SK-N-SH (cell line): ENCODE data around the gene AKAP11.

ENCODE experiments used
- EZH2phosphoT487 ChIP-seq: fragments of 200-600 bp; sonication (generic); IDR thresholded peaks from 2 replicates; pipeline ENCODE4 v1.6.1; 2017; ENCODE audit warnings: low read depth, mixed run types, mild to moderate bottlenecking, antibody characterized with exemption, moderate library complexity, borderline replicate concordance
- GABPA ChIP-seq: IDR thresholded peaks from 2 replicates; pipeline ENCODE4 v1.4.0; 2012; ENCODE audit warnings: low read depth, mild to moderate bottlenecking
- IRF3 ChIP-seq: fragments of 150-350 bp; IDR thresholded peaks from 2 replicates; pipeline ENCODE4 v1.6.1; 2016; ENCODE audit warnings: mild to moderate bottlenecking, low read depth, low read length
- JUND ChIP-seq: IDR thresholded peaks from 2 replicates; pipeline ENCODE4 v1.4.0; 2012
- NFIC ChIP-seq: IDR thresholded peaks from 2 replicates; pipeline ENCODE4 v1.4.0; 2012; ENCODE audit warnings: borderline replicate concordance
- NRF1 ChIP-seq: IDR thresholded peaks from 2 replicates; pipeline ENCODE4 v1.6.1; 2012; ENCODE audit warnings: low read depth, mild to moderate bottlenecking, low read length
- POLR2AphosphoS5 ChIP-seq: IDR thresholded peaks from 2 replicates; pipeline ENCODE4 v1.6.1; 2012; ENCODE audit warnings: low read depth, low read length
- RXRA ChIP-seq: IDR thresholded peaks from 2 replicates; pipeline ENCODE4 v1.4.0; 2012; ENCODE audit warnings: low read depth, mild to moderate bottlenecking, borderline replicate concordance
- SMC3 ChIP-seq: IDR thresholded peaks from 2 replicates; pipeline ENCODE4 v1.6.1; 2012; ENCODE audit warnings: low read depth, low read length, improper control_type of control experiment
- TF ChIP-seq, protein P1 (sequence below): fragments of 200-600 bp; sonication (generic); IDR thresholded peaks from 2 replicates; pipeline ENCODE4 v1.6.1; 2017; ENCODE audit warnings: antibody characterized with exemption, mild to moderate bottlenecking, moderate library complexity
- TF ChIP-seq, protein P2 (sequence below): IDR thresholded peaks from 2 replicates; pipeline ENCODE4 v1.6.1; 2012; ENCODE audit warnings: mild to moderate bottlenecking, low read depth, low read length, moderate library complexity

- TF ChIP-seq NFIC: no peak
- TF ChIP-seq, protein P1, sequence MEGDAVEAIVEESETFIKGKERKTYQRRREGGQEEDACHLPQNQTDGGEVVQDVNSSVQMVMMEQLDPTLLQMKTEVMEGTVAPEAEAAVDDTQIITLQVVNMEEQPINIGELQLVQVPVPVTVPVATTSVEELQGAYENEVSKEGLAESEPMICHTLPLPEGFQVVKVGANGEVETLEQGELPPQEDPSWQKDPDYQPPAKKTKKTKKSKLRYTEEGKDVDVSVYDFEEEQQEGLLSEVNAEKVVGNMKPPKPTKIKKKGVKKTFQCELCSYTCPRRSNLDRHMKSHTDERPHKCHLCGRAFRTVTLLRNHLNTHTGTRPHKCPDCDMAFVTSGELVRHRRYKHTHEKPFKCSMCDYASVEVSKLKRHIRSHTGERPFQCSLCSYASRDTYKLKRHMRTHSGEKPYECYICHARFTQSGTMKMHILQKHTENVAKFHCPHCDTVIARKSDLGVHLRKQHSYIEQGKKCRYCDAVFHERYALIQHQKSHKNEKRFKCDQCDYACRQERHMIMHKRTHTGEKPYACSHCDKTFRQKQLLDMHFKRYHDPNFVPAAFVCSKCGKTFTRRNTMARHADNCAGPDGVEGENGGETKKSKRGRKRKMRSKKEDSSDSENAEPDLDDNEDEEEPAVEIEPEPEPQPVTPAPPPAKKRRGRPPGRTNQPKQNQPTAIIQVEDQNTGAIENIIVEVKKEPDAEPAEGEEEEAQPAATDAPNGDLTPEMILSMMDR: no peak
- TF ChIP-seq POLR2AphosphoS5: no peak
- TF ChIP-seq SMC3: no peak
- TF ChIP-seq, protein P2, sequence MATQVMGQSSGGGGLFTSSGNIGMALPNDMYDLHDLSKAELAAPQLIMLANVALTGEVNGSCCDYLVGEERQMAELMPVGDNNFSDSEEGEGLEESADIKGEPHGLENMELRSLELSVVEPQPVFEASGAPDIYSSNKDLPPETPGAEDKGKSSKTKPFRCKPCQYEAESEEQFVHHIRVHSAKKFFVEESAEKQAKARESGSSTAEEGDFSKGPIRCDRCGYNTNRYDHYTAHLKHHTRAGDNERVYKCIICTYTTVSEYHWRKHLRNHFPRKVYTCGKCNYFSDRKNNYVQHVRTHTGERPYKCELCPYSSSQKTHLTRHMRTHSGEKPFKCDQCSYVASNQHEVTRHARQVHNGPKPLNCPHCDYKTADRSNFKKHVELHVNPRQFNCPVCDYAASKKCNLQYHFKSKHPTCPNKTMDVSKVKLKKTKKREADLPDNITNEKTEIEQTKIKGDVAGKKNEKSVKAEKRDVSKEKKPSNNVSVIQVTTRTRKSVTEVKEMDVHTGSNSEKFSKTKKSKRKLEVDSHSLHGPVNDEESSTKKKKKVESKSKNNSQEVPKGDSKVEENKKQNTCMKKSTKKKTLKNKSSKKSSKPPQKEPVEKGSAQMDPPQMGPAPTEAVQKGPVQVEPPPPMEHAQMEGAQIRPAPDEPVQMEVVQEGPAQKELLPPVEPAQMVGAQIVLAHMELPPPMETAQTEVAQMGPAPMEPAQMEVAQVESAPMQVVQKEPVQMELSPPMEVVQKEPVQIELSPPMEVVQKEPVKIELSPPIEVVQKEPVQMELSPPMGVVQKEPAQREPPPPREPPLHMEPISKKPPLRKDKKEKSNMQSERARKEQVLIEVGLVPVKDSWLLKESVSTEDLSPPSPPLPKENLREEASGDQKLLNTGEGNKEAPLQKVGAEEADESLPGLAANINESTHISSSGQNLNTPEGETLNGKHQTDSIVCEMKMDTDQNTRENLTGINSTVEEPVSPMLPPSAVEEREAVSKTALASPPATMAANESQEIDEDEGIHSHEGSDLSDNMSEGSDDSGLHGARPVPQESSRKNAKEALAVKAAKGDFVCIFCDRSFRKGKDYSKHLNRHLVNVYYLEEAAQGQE: no peak
- no peak for TF ChIP-seq IRF3
- TF ChIP-seq GABPA: no peak
- no peak for TF ChIP-seq JUND
- TF ChIP-seq NRF1: no peak
- TF ChIP-seq EZH2phosphoT487: no peak
- no peak for TF ChIP-seq RXRA
Measured at GRCh38 chr13:42320375-42320787, 48.4 kb downstream of the AKAP11 start.
